ENCODE results near the gene GP9.
"Not testable (repeated sequence)": the region's sequence is repeated elsewhere in the genome, so short reads cannot be mapped to it uniquely, and the experiment has no call there.

Gene GP9

DNA sequence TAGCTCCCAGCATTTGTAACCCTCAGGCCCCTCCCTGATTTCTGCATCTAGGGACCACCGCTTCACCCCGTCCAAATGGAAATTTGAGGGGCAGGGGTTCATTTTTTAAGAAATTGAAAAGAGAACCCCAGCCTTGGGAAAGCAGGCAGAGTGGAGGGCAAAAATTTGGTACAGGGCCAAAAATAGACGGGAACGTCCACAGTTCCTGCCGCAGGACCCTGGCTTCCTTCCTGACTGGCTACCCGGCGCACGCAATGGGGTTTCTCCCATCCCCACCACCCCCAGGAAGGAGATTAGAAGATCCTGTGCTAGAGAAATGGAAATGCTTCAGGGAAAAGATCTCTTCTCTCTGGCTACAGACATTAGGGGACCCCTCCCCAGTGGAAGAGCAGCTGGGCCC lies 20.9 kb downstream of the GP9 start:
- DNase-seq, result no peak

DNA sequence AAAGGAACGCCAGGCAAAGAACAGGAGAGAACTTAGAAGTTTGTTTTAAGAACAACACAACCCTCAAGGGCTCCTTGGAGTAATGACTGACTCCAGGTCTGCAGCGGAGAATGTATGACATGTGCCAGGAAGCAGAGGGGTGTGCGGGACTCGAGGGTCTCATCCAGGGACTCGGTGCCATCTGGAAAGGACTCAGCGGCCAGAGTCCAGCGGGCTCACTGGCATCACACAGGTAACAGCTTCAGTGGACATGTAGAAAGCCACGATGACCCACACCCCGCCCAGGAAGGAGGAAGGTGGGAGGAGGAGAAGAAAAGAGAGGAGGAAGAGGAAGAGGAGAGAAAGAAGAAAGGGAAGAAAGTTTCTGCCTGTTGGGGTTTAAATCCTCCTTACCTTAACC lies 21.4 kb downstream of the GP9 start:
- DNase-seq, result no peak

DNA sequence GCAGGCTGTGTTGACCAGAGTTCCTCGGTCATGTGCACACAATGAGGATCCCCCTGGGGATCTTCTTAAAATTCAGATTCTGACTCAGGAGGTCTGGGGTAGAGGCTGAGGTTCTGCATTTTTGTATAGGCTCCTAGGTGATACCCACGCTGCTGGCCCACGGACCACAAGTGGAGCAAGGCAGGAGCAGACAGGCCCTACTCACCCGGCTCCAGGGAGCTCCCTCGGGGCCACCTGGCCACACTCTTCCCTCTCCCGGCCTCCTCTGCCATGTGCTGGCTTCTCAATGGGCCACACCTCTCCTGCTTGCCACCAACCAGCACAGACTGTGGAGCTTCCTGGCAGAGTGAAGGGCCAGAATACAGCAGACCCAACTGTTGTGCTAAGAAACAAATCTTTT lies 23.9 kb downstream of the GP9 start:
- no peak for DNase-seq

DNA sequence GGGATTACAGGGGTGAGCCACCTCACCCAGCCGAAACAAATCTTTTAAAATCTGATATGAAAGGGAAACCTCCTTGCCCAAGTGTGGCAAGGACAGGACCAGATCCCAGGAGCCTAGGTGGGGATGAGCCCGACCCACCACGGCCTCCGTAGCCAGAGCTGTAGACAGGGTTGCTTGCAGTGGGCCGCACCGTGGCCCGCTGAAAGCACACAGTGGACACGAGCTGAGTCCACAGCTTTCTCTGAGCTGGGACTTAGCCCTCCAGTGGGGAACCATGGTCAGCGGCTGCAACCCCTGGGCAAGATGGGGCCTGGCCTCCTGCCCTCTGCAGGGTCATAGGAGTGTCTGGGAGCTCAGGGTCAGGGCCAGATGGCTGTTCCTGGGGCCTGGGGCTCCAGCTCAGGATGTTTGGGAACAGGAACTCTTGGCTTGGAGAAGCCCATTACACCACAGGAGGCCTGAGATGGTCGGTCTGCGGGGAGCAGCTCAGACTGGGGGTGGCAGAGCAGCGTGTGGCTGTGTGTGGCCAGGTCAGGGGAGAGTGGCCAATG lies 24.7 kb downstream of the GP9 start:
- no peak for DNase-seq

DNA sequence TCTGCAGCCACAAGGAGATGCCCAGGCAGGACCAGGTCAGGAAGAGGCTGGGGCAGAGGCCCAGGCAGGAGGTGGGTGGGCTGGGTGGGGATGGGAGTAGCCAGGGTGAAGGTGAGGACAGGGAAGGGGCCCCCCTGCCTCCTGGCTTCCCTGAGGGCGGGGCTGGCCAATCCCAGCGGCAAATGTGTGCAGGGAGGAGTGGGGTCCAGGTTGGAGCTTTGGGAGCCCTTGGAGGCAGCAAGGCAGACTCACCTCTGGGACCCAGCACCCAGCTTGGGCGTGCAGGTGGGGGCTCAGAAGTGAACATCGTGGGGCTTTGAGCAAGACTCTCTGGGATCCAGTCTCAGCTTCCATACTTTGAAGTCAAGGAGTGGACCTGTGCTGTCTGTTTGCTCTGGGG lies 25.2 kb downstream of the GP9 start:
- DNase-seq, result no peak

DNA sequence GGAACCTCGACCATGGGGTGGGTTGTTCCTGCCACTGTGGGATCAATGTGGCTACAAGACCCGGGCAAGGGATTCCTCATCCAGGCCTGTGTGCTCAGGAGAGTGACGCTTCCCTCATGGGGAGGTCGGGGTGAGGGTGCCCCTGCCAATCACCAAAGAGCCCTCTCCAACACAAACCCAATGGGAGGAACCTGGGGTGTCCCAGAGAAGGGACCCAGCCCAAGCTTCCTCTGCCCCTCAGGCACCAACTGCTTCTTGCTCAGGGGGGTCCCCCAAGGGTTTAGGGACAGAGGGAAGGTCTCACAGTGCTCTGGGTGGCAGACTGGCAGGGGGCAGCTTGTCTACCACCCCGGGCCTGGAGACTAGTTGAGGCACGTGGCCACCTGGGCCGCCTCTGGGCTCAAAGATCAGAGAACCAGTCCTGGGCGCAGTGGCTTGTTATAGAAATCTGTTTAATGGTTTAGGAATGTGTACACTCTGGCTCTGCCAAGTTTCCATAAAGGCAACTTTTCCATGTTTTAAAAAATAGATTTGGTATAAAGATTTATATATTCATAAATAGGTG lies 26.6 kb downstream of the GP9 start:
- DNase-seq, result no peak

DNA sequence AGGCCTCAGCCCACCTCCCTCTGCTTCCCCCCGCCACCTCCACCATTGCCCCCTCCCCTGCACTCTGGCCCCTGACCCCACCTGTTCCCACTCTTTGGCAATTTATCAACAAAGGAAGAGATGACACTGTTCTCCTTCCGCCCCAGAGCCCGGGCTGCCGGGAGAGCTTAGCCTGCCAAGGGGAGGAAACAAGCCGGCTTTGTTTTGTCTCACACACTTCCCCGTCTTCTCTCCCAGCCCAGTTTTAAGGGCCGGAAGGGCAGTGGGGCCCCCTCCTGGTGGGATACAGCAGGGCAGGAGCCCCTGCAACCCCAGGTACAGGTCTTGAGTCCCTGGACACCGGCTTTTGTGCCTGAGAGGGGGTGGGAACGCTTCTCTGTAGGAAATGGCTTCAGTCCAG lies 27.3 kb downstream of the GP9 start:
- DNase-seq, result not testable (repeated sequence)

DNA sequence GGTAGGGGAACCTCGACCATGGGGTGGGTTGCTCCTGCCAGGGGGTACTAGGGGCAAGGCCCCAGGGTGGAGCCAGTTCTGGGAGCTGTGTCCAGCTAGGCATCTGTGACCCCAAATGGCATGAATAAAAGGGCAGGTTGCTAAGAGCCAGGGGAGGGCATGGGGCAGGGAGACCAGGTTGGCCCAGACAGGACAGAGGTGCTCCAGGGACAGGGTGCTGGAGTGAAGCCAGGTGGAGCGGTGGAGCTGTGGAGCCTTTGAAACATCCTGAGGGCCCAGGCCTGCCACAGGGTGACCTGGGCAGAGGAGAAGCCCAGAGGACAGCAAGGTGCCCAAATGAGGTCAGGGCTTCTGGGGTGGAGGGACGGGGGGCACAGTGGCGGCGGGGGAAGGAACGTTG lies 27.7 kb downstream of the GP9 start:
- DNase-seq, result not testable (repeated sequence)

DNA sequence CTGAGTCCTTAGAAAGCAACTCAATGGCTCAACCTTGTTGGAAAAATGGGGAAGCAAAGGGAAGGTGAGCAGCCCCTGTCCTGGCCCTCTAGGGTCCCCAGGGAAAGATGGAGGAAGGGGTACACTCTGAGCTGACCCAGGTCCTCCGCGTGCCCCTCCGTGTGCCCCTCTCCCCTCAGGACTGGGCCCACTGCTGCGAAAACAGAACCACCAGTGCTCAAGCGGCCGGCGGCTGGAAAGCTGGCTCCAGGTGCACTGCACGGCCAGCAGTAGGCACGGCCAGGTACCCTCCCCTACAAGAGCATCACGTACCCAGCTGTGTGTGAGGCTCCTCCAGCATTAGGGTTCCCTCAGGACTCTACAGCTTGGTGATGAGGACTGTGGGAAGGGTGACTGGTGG lies 34.7 kb downstream of the GP9 start:
- no peak for DNase-seq

DNA sequence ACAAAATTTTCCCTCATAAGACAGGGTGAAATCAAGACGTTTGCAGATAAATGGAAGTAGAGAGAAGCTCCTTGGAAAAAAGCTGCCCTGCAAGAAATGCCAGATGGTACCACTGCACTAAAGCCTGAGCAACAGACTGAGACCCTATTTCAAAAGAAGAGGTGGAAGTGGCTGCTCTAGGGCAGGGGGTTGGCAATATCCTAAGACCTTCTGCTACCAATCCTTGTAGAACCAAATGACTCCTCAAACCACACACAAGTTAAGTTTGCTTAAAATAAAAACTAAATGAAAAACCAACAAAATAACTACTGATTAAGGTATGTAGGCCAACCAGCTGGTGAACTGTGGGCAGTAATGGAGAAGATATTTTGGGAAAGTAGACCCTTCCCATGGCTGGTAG lies 39.7 kb downstream of the GP9 start:
- DNase-seq, result no peak

DNA sequence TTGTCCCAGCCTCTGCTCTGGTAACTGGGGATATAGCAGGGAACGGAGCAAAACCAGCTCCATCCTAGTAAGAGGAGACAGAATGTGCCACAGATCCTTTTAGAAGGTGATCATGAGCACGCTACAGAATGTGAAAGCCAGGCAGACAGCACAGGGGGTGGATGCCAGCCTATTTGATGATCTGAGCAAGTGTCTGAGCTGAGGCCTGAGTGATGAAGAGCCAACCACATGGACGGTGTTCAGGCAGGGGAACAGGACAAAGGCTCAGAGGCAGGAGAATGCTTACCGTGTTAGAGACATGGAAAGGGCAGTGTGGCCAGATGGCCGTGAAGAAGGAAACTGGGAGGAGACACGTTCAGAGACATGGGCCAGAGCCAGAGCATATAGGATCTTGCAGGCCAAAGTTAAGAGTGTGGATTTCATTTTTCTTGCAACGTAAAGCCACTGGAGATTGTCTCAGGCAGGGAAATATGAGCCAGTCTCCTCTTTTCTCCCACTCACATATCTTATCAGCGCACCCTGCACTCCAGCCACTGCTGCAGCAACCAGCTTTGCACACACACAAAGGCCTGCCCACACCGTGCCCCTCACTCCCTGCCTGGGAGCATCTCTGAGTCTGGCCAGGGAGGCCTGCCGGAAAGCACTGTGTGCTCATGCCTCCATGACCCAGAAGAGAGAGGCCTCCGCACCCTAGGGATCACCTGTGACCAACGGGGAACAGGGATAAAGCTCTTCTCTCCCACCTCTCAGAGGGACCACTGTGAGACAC lies 41.0 kb downstream of the GP9 start:
- no peak for DNase-seq

DNA sequence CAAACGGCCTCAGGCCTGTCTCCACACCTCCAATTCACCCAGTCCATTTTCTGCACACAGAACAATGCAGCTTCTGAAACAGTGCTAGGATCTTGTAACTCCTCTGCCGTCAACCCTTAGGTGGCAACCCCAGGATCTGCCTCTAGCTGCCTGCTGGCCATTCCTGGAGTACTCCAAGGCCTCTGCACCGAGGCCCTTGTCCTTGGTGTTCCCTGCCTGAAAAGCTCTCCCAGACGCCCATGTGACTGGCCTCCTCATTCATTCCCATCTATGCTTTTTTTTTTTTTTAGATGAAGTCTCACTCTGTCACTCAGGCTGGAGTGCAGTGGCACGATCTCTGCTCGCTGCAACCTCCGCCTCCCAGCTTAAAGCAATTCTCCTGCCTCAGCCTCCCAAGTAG lies 42.7 kb downstream of the GP9 start:
- no peak for DNase-seq

DNA sequence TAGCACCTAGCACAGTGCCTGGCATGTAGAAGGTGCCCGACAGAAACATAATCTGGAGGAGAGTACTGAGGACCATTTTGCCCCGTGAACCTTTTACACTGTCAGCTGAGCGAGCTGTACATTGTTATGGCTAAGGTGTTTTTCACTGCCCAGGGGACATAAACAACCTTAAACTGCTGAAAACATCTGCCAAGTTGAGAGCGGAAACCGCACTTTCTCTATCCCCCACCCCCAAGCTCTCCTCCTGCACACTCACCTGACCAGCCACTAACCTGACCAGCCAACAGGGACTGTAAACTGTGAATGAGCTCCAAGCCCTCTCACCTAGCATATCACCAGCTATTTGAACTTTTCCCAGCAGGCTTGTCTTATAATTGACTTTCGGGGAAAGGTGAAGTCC lies 43.5 kb downstream of the GP9 start:
- DNase-seq, result no peak

DNA sequence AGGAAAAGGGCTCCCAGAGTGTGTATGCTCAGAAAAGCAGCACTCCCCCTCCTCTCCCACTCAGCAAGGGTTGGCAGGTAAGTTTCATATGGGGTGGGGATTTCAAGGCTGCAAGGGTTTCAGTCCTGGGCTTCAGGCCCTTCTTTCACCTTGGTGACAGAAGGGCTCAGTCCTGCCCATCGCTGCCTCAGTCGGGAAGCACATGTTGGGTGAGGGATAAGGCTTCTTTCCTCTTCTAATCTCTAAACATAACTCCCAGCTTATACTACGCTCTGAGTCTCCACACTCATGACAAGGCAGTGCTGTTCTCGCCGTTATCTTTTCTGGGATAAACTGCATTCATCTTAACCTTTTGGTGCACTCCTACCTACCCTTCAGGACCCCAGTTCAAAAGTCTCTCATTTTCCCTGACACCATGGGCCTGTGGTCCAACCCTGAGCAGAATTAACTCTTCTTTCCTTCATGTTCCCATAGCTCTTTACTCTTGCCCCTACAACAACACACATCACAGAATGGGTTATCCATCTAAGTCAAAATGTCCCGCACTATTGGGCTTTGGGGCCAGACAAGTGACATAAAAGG lies 44.0 kb downstream of the GP9 start:
- DNase-seq, result no peak

DNA sequence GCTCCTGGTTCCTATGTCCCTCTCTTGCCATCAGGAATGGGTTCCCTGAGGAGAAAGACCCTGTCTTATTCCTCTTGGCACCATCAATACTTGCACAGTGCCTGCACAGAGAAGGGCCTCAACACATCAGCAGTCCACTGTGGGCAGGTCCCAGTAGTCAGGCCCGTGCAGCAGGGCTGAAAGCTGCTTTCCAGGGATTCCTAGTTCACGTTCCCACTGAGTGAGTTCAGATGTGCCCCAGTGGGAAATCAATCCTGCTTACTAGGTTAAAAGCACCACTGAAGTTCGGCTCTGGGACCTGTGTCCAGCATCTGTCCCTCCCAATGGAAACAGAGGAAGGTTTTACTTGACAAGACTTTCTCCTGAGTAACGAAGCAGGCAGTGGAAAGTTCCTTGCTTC lies 45.3 kb downstream of the GP9 start:
- no peak for DNase-seq

DNA sequence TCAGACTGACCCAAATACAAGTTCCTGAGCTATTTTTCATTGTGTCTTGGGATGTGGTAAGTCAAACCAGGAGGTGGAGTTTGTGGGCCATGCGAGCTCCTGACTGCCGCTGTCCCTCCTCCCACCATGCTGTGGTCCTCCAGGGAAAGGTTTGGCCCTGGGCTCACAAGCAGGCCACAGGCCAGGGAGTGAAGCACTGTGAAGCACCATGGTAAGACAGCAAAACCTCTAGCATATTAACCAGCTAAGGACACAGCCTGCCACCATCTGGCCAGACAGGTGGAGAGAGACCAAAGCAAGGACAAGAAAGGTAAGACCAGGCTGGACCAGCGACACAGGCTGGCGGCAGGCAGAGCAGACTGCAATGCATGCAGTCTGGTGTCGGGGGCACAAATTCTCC lies 45.7 kb downstream of the GP9 start:
- no peak for DNase-seq

DNA sequence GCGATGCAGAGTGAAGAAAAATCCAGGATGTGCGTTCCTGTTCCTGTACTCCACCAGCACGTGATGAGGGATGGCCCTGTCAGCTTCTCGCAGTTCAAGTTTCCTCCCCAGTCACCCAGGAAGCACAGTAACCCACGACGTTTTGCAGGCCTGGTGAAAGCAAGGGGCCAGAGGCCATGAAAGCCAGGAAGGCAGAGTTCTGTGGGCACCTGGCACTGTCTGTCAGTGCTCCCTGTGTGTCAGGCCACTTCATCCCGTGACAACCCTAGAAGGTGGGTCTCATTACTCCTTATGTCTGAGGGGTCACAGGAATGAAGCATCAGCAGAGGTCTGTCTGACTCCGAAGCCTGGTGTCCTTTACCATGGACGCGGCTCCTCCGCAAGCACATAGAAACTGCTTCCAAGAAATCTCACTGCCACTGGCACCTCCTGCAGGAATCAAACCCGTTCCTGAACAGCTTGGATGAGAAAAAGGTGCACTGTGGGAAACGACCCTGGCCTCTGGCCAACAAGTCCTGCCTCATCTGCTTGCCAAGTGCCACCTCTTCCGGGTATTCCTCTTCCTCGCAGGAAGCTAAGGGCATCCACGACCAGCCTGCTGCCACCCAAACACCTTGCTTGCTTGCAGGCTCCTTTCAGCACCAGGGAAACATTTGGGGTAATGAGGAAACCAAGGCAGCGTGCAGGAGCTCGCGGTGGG lies 46.4 kb downstream of the GP9 start:
- DNase-seq, result no peak

DNA sequence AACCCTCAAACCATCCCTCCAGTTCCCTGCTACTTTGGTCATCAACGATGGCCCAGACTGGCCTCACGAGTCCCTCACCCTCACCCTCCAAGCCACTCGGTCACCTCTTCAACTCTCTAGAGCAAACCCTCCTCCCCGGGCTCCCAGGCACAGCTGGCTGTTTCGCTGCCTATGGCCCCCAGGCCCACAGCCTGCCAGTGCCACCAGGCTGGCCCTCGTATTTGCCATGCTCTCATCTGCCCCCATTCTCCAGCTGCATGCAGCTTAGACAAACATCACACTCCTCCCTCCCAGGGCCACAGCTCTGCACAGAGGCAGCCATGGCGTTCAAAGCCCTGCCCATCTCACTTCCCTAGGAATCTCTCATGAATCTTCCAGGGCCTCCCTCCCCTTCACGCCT lies 47.2 kb downstream of the GP9 start:
- DNase-seq, result no peak

DNA sequence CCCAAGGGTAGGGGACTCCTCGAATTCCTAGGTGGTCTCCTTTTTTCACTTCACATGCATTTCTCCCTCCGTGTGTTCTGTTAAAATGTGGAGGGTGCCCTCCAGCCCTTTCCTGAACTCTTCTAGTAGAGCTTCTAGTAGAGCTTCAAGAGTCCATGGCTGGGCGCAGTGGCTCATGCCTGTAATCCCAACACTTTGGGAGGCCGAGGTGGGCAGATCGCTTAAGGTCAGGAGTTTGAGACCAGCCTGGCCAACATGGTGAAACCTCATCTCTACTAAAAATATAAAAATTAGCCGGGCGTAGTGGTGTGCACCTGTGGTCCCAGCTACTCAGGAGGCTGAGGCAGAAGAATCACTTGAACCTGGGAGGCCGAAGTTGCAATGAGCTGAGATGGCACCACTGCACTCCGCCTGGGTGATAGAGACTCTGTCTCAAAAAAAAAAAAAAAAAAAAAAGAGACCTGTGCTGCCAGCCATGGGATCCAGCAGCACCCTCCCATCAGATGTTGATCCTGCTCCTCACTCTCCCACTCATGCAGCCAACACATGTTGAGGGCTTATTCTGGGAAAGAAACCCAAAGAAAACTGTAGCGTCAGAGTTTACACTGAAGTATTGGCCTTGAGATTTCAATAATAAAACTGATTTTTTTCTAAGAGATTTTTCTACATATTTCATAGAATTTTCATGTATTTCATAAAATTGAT lies 50.6 kb downstream of the GP9 start:
- DNase-seq, result not testable (repeated sequence)

Measured in suppressor macrophage treated with lipopolysaccharide for 4 hours (primary cell).